ENCODE results near the gene THRA.

THRA gene

GRCh38 chr17:40027614-40028012, 35.2 kb upstream of the THRA start:
- DNase-seq: no peak

DNA sequence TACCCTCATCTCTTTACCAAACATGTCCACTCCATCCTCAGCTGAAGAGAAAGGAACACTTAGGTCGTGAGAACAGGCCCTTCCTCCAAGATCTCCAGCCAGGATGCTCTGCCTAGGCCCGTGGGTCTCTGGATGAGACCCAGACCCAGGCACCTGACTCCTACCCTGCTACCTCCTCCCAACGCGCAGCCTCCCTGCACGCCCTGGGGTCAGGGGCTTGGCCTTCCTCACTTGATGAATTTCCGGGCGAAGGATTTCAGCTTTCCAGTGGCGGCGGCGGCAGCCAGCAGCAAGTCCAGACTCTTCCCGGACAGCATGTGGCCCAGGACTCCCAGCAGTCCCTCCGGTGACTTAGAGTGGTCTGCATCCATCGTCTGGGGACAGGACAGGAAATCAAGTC, 34.2 kb upstream of the THRA start:
- DNase-seq: no peak

DNA sequence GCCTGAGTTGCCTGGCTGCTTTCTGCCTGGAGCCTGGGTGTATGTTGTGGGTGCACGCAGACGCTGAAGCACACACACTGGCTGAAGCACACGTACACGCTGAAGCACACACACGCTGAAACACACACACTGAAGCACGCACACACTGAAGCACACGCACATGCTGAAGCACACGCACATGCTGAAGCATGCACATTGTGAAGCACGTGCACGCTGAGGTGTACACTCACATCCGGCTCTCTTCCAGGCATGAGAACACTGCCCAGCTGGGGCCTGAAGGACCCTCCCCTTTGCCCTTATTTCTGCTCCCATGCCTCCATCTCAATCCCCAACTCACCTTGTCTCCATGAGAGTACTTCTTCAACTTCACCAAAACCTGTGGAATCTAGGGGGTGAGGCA, 31.1 kb upstream of the THRA start:
- DNase-seq: no peak

GRCh38 chr17:40032322-40033320, 30.1 kb upstream of the THRA start:
- no peak for DNase-seq

GRCh38 chr17:40033339-40033738, 29.4 kb upstream of the THRA start:
- DNase-seq: no peak

DNA sequence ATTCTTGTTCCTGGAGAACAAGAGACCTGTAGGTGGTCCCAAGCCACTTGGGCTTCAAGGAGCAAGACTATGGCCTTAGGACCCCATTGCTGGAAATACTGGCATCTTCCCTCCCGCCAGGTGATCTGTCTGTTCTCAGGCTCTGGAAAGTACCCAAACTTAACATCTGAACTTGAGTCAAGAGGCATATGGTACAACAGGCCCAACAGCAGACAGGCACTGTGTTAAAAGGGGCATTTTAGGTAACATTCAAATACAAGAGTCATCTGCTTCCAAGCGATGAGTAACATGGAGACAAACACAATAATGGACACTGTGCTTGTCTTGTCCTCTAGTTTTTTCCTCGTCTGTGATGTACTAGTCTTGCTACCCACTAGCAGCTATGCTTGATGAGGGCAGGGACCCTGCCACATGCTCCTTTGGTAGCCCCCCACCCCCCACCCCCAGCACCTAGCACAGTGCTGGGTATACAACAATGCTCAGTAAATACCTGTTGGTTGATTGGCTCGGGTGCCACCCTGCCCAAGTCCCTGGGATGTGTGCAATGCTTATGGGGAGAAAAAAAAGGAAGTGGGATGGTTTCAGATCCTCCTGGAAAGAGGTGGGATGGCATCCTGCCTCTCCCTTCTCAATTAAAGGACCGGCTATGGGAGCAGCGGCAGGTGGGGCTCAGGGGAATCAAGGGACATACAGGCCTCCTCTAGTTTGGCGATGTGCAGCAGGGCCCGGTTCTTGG, 28.2 kb upstream of the THRA start:
- DNase-seq: no peak

DNA sequence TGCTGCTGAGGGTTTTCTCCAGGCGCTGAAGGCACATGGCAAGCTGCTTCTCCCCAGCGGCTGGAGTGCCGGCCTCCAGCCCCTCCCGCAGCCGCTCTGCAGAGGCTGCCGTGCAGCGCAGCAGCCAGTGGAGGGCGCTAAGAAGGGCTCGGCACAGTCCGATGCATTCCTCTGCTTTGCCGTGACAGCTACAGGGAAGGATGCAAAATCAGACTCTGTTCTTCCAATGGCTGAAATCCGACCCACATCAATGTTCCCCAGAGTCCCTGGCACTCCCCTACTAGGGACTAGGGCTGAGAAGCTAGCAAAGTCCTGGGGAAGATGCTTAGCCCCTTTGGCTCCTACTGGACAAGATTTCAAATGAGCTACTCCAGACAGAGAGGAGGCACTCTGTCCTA, 27.6 kb upstream of the THRA start:
- peak in 1 of 2 experiments; percentile 4 for DNase-seq

DNA sequence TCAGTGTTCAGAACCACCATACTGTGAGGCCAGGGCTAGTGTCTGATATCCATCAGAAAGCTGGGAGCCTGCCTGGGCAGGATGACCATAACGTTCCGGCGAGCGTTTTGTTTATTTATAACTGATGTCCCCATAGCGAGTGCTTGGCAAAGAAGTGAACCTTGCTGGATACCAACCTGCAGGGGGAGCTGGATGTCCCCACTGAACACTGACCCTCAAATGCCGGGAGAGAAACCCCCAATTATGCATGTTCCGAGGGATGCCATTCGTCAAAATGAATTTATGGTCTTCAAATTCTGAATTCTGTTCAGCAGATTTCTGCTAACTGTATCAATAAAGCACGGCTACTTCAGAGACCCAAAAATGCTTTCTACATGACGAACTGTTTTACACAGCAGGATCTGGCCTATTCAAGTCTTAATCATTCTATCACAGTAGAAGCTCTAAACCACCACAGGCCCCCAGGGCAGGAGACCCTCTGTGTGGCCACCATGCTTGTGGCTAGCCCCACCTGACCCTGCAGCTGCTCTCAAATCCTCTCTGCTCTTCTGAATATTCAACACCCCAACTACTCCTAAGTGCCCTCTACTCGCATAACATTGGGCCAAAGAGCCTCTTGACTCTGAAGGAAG, 23.8 kb upstream of the THRA start:
- DNase-seq: peak in 1 of 2 experiments; percentile 63

DNA sequence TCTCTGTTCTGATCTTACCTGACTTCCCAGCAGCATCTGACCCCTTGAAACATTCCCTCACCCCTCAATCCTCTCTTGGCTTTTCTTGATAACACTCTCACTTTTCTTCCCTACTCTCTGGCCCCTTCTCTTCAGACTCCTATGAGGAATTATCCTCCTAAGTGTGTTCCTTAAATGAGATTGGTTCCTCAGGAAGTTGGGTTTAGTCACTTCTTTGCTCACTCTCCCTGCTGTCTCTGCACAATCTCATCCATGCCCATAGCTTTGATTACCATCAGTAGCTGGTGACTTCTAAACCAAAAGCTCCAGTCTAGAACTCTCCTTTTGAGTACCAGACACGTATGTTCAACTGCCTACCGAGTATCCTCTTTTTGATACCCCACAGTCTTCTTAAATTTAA, 21.6 kb upstream of the THRA start:
- no peak for DNase-seq

- no peak for DNase-seq
Measured at GRCh38 chr17:40056379-40057015, 6.3 kb upstream of the THRA start.

DNA sequence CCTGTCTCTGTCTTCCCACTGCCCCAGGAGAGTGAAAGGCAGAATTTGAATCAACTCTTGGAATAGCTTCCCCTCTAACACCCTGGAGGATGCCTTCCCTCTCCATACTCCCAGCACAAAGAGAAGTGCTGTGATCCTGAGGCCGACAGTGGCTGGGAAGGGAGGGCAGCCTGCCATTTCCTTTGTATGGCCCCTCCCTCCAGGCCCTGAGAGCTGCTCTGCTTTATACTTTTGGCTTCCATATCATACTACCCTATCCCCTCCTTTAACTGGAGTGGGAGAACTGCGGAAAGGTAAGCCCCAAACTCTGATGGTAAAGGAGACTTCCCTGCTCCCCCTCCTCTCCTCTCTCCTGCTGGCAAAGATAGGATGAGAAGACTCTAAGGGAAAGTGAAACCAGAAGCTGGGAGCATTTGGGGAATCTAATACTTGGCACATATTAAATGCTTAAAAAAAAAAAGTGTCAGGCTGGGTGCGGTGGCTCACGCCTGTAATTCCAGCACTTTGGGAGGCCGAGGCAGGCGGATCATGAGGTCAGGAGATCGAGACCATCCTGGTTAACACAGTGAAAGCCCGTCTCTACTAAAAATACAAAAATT, 4.5 kb upstream of the THRA start:
- no peak for DNase-seq

GRCh38 chr17:40058865-40059264, 3.9 kb upstream of the THRA start:
- no peak for DNase-seq

- no peak for DNase-seq
Measured at GRCh38 chr17:40059729-40060475, 2.9 kb upstream of the THRA start.

- DNase-seq: no peak
Measured at GRCh38 chr17:40060887-40061608, 1.7 kb upstream of the THRA start.

DNA sequence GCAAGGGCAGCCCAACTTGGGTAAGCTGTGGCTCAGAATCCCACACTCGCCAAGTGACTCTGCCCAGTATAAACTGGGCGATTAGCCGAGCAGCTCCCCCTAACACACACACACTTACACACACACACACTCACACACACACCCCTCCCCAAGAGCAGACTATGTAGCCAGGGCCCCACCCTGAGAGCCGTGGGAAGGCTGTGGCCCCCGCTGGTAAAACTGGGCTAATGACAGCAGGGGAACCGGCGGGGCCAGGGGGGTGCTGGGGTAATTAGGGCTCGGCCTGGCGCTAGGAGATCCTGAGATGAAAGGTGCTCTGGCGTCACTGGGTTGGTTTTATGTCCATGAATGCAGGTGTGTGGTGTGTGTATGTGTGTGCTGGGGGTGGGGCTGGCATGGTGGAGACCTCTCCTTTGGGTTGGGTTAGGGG, 1.1 kb upstream of the THRA start:
- no peak for DNase-seq

DNA sequence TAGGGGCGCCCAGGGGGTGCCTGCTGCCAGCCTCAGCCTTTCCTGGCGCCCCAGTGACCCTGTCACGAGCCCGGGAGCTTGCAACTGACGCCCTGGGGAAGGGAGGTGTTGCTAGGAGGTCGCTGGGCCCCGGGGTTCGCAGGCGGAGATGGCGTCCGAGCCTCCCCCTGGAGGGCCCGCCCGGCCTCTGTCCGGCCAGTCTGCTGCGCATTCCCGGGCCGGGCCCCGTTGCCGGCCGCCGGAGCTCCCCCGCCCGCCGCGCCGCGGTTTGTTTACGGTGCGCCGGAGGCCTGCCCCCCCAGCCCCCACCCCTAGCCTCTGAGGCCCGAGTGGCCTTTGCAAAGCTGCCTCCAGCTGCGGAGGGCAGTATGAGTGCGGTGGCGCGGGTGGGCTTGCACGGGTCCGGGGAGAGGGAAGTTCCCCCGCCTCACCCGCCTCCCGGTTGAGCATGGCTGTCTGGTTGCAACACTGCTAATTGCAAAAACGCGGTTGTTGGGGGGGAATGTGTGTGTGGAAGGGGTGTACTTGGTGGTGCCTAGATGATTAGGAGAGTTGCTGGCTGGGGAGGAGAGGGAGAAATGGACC, 514 bp downstream of the THRA start:
- peak in 1 of 2 experiments; percentile 28 for DNase-seq

DNA sequence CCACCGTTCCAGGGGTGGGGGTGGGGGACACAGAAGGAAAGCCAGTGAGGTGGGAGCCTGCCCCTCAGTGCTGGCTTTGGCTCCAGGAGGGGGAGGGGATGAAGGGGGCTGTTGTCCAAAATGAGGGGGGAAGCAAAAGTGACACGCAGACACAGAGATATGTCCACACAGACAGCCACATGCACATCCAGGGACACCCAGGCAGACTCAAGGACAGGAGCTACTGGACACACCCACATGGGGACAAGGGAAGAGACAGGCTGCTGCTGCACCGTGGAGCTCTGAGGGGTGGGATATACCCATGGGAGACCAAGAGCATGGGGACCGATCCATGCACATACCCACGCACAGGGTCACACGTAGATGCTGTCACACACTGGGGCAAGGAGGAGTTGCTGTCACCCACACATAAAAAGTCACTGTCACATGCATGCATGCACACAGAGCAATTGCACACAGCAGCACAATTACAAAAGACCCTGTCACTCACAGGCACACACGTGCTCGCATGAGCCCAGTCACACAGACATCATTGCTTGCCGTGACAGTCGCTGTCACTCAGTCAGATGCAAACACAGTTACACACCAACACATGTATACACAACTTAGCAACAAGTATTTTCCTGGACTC, 1.3 kb downstream of the THRA start:
- DNase-seq: no peak

GRCh38 chr17:40064971-40065768, 2.4 kb downstream of the THRA start:
- peak in 1 of 2 experiments; percentile 10 for DNase-seq
